GM21447 (cell line): ENCODE data around the gene OR52W1.
"Not testable (repeated sequence)": the region's sequence is repeated elsewhere in the genome, so short reads cannot be mapped to it uniquely, and the experiment has no call there.

Experiments used
- ATAC-seq: cut with Tn5 transposase; IDR thresholded peaks from one replicate; pipeline ENCODE4 v1.9.1; 2021; ENCODE audit not compliant: unreplicated experiment

OR52W1 gene

DNA sequence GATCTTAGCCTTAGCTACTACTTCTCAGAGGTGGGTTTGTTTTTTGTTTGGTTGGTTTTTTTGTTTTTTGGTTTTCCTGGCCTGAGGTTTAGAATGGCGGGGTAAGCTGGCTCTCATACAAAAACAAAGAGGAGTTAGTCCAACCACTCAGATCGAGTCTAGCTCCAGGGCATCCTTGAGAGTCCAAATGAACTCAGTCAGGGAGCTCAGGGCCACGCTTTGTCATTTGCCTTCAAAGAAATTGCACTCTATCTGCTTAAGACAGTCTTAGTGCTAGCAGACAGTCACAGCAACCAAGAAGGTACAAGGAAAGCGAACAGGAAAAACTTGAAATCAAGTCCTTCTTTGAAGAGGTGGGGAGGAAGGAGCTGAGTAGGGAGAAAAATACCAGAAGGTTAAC, 17.5 kb downstream of the OR52W1 start:
- no peak for ATAC-seq

DNA sequence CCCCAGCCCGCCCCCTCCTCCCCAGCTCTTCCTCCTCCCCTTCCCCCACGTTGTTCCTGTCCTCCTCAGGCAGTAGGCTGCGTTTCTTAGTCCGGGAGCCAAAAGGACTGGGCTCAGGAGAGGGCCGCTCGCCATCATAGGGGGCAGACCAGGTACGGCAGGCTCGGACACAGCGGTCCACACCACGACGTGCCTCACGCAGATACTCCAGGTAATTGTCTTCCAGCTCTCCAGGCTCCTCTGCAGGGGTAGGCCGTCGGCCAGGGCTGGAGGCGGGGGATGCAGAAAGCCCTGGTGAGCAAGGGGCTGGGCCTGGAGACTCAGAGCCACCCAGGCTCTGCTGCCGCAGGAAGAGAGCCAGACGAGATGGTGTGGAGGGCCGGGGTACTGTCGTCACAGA, 18.7 kb downstream of the OR52W1 start:
- ATAC-seq: no peak

DNA sequence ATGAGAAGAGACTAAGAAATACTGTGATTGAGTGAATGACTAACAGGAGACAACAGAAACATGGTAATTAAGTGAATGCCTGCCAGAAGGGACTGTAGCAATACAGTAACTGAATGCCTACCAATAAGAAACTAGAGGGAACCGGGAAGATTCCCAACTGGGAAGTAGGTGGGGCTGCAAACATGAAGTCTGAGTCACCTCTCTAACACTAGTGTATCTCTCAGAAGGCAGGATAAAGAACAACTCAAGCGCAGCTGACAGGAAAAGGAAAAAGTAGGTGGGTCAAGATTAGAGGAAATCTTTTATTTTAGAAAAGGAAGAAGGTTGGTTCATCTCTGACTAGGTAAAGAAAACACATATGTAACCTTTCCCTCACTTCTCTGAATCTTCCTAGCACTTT, 20.3 kb downstream of the OR52W1 start:
- no peak for ATAC-seq

DNA sequence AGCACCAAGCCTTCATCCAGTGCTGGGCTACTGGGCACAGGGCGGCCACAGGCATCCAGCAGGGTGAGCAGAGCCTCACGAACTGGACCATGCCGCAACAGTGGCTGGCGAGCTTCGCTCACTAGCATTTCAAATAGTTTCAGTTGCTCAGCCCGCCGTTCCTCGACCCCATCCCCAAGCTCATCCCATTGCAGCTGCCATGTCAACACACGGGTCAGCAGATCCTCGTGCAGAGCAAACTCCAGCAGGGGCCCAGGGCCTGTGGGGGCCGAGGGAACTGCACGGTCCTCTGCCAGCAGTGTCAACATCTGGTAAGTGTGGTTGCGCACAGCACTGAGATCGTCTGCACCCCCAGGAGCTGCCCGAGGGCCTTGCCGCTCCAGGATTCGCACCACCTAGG, 24.8 kb downstream of the OR52W1 start:
- no peak for ATAC-seq

DNA sequence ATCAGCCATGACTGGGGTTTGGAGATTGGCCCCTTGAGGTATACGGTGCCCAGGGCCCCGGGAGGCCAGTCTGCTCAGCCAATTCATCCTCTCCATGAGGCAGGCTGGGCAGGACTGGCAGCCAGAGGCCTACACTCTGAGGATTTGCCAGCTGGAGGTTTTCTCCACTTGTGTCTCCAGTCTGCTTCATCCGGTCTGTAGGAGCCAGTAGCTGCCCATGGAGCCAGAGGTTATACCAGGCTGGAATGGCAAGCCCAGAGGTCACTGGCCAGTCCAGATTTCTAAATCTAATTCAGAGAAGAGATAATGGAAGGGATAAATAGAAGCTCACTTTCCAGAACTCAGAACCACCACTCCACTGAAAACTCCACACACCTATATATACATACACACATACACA, 25.4 kb downstream of the OR52W1 start:
- no peak for ATAC-seq

DNA sequence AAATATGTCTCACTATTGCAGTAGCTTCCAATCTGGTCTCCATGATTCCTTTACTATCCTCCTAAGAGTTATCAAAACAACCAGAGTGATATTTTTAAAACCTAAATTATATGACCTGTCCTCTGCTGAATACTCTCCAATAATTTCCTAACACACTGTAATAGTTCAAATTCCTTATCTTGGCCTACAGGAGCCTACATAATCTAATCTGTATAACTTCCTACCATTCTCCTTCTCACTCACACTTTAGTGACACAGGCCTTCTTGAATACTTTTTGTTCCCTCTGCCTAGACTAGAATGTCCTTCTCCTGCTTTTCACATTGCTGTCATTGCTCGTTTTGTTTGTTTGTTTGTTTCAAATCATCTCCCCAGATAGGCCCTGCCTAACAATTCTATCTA, 26.0 kb downstream of the OR52W1 start:
- ATAC-seq: no peak

DNA sequence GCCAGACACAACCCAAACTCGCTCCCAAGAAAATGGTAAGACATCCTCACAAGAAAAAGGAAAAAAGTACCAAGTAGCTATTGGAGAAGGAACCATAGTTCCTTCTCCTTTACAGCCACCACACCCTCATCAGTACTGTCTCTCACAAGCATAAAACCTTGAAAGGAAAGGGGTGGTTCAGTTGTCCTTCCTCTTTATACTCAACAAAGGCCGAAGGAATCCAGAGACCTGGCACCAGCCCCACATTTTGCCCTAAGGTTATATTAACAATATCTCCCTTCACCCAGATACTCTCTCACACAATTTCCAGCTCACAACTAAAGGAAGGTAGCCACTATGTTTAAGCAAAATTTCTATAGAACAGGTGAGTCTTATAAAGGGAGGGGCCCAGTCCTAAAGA, 26.9 kb downstream of the OR52W1 start:
- ATAC-seq: no peak

DNA sequence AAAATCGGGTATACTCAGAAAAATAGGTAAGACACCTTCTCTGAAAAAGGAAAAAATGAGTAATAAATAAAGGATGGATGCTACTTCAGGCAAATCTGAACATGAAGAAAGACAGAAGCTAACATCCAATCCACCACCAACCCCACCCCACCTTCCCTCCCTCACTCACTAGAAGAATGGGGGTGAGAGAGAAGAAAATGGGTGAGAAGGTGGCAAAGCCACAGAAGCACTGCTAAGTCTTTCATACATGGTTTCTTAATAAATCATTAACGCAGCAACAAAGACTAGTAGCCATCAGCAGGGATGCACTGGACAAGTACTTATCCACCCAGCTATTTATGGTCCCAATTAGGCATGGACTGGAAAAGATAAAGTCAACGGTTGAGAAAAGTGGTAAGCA, 29.5 kb downstream of the OR52W1 start:
- no peak for ATAC-seq

DNA sequence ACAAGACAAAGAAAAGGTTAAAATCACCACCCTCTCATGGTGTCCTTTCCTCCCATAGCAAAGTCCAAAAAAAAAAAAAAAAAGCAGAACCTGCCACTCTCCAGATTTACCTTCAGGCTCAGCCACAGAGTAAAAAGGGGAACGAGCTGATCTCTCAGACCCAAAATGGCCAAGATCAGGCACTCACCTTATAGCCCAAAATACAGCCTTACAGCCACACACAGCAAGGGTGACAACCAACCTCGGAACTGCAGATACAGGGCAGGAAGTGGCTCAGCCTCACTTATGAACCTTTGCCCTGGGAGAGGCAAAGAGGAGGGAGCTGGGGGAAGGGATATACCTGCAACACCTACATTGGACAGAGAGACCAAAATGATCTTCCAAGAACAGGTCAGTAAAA, 30.9 kb downstream of the OR52W1 start:
- no peak for ATAC-seq

DNA sequence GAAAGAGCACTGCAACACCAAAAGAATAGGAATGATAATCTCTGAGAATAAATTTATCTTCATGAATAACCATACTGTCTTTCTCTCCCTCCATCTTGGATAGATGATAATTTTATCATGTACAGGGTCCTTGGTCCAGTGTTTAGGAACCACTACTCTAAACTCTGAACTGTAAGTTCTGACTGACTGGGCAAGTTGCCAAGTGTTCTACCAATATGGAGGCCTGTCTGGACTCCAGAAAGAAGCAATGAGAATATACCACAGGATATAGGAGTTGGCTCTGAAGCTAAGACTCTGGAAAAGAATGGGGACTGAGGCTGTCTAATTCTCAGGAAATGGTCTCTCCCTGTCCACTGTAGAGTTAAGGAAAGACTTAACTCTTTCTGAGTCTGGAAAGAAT, 33.9 kb downstream of the OR52W1 start:
- no peak for ATAC-seq

DNA sequence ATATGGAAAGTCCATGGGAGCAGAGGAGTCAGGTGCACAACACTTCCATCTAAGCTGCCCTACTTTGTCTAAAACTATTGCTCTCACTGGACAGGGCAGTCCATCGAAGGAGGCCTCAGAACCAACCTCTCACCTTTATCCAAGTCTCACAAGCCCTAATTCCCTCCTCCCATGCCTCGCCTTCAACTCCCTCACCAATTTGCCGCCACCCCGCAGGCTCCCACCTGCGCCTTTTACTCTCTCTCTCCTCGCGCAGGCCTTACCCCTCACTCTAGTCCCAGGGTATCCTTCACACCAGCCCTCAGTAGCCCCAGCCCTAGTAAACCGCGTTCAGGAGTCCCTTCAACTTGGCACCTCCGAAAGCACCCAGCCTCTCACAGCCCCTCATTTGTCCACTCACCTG, 35.0 kb downstream of the OR52W1 start:
- ATAC-seq: peak; percentile 0

DNA sequence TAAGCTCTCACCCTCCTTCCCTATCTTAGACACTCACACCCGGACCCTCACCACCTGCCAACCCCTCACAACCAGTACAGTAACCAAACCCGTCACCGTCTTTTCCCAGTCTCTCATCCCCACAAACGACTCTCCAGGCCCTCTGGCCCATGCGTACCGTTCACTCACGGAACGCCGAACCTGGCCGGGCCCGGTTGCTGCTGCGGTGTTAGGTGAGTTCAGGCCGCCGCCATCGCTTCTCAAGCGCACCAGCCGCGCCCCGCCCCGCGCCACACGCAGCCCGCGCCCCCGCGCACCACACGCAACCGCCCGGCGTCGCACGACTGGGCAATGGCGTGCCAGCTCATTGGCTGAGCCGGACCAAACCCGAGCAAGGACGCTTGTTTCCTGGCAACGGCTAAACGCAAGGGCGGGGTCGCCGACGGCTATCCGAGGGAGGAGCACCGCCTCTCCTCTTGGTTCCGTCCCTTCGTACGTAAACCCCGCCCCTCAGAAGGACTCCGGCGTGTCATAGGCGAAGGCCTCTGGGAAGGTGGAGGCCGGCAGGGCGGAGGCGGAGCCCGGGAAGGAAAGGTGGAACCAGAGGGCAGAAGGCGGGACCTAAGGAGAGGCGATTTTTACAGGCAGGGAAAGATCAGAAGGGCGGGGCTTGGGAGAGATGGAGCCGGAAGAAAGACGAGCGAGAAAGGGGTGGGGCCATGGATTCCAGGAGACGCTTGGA, 35.5 kb downstream of the OR52W1 start, which contains the start of gene FHIP1B:
FHIP1B (minus strand) TSS at position 250 of the 721 bp plus-strand sequence. CDS start 10,120 bp downstream, outside the sequence.
- ATAC-seq: peak; percentile 91

DNA sequence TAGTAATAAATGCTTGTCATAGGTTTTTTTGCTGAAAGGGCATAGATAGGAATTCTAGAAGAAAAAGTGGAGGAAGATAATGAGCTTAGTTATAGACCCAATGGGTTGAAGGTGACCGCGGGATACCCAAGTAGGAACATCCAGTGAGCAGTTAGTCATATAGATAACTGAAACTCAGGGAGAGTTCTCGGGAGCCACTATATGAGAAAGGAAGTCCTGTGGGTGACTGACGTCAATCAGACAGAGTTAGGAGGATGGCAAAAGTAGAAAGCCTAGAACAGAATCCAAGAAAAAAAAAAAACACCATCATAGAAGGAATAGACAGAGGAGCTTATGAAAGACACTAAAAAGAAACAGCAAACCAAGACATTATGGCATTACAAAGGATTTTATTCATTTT, 38.2 kb downstream of the OR52W1 start:
- no peak for ATAC-seq

DNA sequence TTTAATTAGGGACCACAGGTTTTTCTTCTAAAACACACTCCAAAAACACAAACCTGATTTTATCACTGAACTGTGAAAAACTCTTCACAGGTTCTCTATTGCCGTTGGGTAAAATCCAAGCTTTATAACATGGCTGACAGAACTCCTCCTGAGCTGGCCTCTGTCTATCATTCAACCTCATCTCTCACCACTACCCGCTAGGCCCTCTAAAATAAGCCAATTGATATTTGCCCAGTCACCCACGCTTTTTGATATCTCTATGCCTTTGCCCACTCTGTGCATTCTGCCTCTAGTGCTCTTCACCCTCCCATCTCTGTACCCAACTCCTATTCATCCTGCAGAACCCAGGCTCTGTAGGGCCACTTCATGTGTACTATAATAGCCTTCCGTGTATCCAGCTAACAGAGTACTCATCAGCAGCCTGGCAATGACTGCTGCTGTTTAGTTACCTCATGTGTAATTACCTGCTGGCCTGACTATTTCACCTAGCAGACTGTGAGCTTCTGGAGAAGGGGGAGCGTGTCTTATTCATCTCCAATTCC, 38.8 kb downstream of the OR52W1 start:
- no peak for ATAC-seq

DNA sequence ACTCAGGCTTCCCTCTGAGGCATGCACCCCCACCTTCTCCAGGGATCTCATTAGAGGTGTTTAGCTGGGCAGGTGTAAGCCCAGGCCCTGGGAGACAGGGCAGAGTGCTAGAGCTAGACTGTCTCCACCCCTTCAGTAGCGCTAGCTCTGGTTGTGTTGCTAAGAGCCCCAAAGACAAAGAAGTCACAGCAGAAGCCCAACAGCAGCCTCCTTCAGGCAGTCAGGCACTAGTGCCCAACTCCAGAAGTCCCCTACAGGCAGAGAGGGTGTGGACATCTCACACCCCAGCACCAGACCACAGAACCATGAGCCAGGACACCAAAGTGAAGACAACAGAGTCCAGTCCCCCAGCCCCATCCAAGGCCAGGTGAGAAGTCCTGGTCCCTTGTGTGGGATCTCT, 39.9 kb downstream of the OR52W1 start, which contains the start of gene CNGA4:
CNGA4 (plus strand) TSS at position 188 of the 400 bp plus-strand sequence; CDS start at position 306, 118 bp downstream.
- no peak for ATAC-seq

DNA sequence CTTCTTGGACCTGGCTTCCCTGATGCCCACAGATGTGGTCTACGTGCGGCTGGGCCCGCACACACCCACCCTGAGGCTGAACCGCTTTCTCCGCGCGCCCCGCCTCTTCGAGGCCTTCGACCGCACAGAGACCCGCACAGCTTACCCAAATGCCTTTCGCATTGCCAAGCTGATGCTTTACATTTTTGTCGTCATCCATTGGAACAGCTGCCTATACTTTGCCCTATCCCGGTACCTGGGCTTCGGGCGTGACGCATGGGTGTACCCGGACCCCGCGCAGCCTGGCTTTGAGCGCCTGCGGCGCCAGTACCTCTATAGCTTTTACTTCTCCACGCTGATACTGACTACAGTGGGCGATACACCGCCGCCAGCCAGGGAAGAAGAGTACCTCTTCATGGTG, 41.1 kb downstream of the OR52W1 start:
- ATAC-seq: no peak

DNA sequence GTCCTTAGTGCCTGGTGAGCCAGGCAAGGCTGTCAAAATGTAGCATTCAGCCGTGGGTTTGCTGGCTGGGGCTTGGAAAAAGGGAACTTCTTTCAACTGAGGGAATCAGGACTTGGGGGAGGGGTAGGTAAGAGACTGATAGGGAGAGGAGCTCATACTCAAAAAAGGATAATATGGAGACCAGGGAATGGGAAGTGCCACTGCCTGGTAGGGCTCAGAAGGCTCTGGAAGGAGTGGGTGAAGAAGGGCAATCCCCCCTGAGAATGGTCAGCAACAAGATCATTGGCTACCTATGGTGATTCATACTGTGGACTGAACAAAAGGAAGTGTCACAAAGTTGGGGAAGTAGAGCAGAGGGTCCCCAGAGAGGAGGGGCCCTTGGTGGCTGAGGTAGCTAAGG, 41.8 kb downstream of the OR52W1 start:
- ATAC-seq: no peak

DNA sequence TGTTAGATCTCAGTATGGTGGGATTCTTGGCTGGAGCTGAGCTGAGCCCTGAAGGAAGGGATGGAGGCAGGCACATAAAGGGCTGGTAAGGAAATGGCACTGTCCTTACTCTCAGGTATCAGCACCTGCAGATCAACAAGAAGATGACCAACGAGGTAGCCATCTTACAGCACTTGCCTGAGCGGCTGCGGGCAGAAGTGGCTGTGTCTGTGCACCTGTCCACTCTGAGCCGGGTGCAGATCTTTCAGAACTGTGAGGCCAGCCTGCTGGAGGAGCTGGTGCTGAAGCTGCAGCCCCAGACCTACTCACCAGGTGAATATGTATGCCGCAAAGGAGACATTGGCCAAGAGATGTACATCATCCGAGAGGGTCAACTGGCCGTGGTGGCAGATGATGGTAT, 42.3 kb downstream of the OR52W1 start:
- ATAC-seq: no peak

DNA sequence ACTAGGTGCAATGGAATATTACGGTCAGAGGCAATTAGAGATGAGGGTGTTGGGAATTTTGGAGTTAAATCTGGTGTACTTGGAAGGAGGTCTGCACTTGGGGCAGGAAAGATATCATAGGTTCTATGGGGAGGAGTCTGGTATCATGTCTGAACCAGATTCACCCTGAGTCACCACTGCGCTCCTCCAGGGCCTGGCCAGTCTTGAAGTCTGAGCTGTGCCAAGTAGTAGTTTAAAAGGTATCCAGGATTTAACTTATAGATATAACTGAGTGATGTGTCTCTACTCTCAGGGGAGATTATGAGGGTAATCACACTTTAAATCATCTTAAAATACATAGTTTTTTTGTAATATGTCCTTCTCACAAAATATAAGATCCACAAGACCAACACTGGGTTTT, 46.5 kb downstream of the OR52W1 start:
- no peak for ATAC-seq

DNA sequence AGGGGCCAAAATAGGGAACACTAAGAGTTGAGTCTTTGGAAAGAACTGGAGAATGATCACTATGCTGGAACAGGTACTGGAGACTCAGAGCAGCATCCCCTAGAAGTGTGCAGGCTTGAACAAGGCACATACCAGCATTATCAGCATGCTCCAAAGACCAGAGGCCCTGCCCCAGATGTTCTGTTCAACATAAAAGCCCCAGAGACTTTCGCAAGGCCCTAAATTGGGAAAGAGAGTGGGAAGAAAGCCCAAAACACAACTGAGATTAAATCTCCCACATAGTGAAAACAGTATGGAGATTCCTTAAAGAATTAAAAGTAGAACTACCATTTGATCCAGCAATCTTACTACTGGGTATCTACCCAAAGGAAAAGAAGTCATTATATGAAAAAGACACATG, 49.2 kb downstream of the OR52W1 start:
- no peak for ATAC-seq

DNA sequence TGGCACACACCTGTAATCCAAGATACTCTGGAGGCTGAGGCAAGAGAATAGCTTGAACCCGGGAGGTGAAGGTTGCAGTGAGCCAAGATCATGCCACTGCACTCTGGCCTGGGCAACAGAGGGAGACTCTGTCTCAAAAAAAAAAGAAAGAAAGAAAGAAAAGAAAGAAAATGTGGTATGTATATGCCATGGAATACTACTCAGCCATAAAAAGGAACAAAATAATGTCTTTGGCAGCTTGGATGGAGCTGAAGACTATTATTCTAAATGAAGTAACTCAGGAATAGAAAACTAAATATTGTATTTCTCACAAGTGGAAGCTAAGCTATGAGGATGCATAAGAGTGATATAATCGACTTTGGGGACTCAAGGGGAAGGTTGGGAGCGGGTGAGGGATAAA, 49.9 kb downstream of the OR52W1 start:
- ATAC-seq: not testable (repeated sequence)
